AG09319 (cell line): Measurements from ENCODE around the gene KCNQ2.

Experiments
- DNase-seq: peaks from one replicate; pipeline ENCODE4 v3.0.0-alpha.2; 2010; ENCODE audit warnings: low read depth; ENCODE audit errors: extremely low read depth
- TF ChIP-seq, protein P1 (sequence below): IDR thresholded peaks from 2 replicates; pipeline ENCODE4 v1.5.1; 2011; ENCODE audit warnings: low read depth, mild to moderate bottlenecking, inconsistent platforms, low read length, moderate library complexity

The KCNQ2 gene

DNA sequence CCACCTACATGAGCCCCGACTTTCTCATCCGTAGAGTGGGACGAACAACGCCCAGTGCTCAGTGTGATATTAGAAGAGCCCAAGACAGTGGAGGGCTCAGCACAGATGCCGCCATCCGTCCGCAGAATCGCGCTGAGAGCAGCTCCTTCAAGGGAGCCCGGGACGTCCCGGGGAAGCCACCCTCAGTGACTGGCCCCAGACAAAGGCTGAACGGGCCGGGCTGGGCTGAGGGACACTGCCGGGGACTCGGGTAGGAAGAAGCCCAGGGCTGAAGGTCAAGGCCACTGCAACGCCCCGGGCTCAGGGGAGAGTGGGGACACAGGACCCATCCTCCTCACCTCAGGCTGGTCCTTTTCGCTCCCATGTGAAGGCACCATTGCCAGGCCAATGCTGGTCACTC lies 98.5 kb downstream of the KCNQ2 start:
- DNase-seq = no peak
- TF ChIP-seq, protein P1, sequence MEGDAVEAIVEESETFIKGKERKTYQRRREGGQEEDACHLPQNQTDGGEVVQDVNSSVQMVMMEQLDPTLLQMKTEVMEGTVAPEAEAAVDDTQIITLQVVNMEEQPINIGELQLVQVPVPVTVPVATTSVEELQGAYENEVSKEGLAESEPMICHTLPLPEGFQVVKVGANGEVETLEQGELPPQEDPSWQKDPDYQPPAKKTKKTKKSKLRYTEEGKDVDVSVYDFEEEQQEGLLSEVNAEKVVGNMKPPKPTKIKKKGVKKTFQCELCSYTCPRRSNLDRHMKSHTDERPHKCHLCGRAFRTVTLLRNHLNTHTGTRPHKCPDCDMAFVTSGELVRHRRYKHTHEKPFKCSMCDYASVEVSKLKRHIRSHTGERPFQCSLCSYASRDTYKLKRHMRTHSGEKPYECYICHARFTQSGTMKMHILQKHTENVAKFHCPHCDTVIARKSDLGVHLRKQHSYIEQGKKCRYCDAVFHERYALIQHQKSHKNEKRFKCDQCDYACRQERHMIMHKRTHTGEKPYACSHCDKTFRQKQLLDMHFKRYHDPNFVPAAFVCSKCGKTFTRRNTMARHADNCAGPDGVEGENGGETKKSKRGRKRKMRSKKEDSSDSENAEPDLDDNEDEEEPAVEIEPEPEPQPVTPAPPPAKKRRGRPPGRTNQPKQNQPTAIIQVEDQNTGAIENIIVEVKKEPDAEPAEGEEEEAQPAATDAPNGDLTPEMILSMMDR = no peak

GRCh38 chr20:63372971-63373885 lies 99.2 kb downstream of the KCNQ2 start:
- DNase-seq = no peak
- TF ChIP-seq, protein P1 = no peak

DNA sequence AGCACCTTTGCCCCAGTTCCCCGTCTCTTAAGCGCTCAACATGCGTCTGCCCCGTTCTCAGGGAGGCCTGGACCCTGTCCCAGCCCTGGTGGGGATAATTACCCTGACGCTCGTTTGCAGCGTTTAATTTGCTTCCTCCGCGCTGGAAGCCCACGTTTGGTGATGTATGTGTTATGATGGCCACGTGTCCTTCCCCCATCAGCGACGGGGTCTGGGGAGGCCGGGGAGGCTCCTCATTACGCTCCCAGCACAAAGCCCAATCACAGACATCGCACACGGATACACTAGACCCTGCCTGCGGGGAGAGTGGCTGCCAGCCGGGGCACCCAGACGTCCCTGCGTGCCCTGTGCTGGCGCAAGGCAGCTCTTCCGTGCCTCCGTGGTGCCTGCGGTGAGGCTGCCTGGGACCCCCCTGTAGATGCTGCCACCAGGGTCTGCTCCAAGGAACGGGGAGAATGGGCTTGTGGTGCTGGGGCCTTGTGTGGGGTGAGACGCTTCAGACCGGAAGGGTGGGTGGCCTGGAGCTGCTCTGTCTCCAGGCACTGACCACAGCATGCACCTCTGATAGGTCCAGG lies 101.1 kb downstream of the KCNQ2 start:
- DNase-seq = no peak
- TF ChIP-seq, protein P1 = no peak

GRCh38 chr20:63370618-63371187 lies 101.8 kb downstream of the KCNQ2 start:
- DNase-seq = no peak
- TF ChIP-seq, protein P1 = no peak

DNA sequence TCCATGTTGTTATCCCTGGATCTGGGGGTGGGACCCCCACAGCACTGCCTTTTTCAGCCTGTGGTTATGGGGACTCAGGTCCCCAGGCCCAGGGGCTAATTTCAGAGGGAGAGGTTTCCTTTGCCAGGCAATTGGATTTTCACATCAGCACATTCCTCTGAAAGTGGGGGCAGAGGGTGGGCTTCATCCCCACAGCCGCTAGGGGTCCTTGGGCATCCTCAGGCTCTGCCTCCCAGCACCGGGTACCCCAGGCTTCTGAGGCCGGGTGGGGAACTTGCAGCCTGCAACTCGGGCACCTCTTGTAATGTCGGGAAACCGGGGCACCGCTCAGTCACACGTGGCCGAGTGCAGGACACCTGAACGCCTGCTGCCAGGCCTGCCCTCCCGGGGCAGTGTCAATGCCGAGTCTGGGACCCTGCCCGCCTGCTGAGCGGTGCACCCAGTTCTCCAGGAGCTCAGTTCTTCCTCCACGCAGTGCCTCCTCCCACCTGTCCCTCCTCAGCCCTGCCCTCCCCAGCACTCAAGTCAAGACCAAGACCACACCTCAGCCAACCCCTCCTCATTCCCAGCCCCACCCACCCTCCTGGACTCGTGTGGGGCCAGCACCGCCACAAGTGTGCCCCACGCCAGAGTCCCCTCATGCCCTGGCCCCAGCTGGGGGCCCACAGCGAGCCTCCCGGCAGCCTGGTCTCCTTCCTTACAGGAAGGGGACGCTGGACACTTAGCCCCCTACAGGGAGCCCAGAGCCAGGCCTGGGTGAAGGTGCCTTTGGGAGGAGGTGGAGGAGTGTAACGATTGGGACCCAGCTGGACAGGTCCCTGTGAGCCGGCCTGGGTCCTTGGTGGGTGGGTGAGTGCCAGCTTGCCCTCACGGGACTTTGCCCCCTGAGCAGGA lies 102.5 kb downstream of the KCNQ2 start:
- TF ChIP-seq, protein P1 = no peak
- no peak for DNase-seq

DNA sequence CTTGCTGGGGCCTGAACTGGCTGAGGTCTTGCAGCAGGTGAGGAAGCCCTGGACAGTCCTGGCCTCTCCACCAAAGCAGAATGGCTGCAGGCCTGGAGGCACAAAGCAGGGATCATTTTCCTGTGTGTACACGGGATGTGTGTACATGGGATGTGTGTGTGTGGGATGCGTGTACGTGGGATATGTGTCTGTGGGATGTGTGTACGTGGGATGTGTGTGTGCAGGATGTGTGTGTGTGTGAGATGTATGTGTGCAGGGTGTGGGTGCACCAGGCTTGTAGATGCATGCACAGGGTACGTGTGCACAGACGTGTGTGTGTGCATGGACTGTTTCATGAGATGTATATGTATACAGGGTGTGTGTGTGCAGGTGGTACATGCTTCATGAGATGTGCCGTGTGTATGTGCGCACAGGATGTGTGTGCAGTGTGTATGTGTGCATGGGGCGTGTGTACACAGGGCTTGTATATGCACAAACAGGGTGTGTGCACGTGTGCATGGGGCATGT lies 103.4 kb downstream of the KCNQ2 start:
- TF ChIP-seq, protein P1 = no peak
- DNase-seq = no peak
